B cell (primary cell): Measurements from ENCODE around the gene GJC3. TPM values are rescaled to one million over a fixed set of nuclear protein-coding genes. Genes with fewer than 3 reads are reported as not detected.

Source experiments
- ATAC-seq: fragments of 200-7000 bp; cut with Tn5 transposase; one replicate; pipeline ENCODE4 v1.10.0; 2021; ENCODE audit warnings: low read depth, mild to moderate bottlenecking, moderate number of reproducible peaks, moderate library complexity
- CTCF ChIA-PET: fragments of 350-600 bp; sonication (Branson Sonifier 250); formaldehyde crosslinking; loops from one replicate; lab custom pipeline; 2021; ENCODE audit warnings: antibody characterized with exemption, inconsistent platforms; lab: Charles Lee
- POLR2A ChIA-PET: fragments of 350-600 bp; sonication (Branson Sonifier 250); formaldehyde crosslinking; loops from one replicate; lab custom pipeline; 2021; ENCODE audit warnings: antibody characterized with exemption; lab: Charles Lee
- DNase-seq: peaks from one replicate; pipeline ENCODE4 v3.0.0; 2013
- H2AFZ ChIP-seq: 2 replicates; pipeline ENCODE4 v1.6.1; 2012; ENCODE audit warnings: mild to moderate bottlenecking, low read depth, low read length; ENCODE audit not compliant: insufficient read depth, poor library complexity, severe bottlenecking
- H3K27ac ChIP-seq, 2 donors: 1 replicate in 1 of 2; 2 replicates in 1 of 2; pipeline ENCODE4 v1.5.1; 2012 to 2013; ENCODE audit warnings: low read length in 2 of 2, mild to moderate bottlenecking in 2 of 2, moderate library complexity in 1 of 2
- H3K27me3 ChIP-seq, 4 experiments: fragments of 200-600 bp in 1 of 4; sonication (generic) in 1 of 4; replicated peaks in 1 of 4; 1 replicate in 2 of 4; 2 replicates in 2 of 4; pipeline versions ENCODE4 v1.6.1 to v1.7.0; 2013 to 2016; ENCODE audit warnings: low read length in 3 of 4, mild to moderate bottlenecking in 2 of 4, mixed read lengths in 1 of 4, moderate library complexity in 1 of 4; ENCODE audit not compliant: insufficient read depth in 4 of 4, control insufficient read depth in 3 of 4; ENCODE audit errors: control extremely low read depth in 1 of 4
- H3K36me3 ChIP-seq, 2 experiments: replicated peaks in 1 of 2; 1 replicate in 1 of 2; 2 replicates in 1 of 2; pipeline versions ENCODE4 v1.6.1 to v1.7.1; 2013; ENCODE audit warnings: low read length in 1 of 2; ENCODE audit not compliant: insufficient read depth in 2 of 2, control insufficient read depth in 1 of 2; ENCODE audit errors: control extremely low read depth in 1 of 2, extremely low read depth in 1 of 2
- H3K4me1 ChIP-seq, 2 donors: fragments of 200-600 bp in 1 of 2; sonication (generic) in 1 of 2; 1 replicate in 1 of 2; 2 replicates in 1 of 2; pipeline versions ENCODE4 v1.5.1 to v1.6.1; 2013 to 2017; ENCODE audit warnings: low read length in 2 of 2; ENCODE audit not compliant: control insufficient read depth in 2 of 2, insufficient read depth in 2 of 2
- H3K4me2 ChIP-seq: replicated peaks from 2 replicates; pipeline ENCODE3; 2012; ENCODE audit warnings: mild to moderate bottlenecking, low read depth, low read length; ENCODE audit not compliant: poor library complexity, severe bottlenecking
- H3K4me3 ChIP-seq, 5 experiments: fragments of 200-600 bp in 1 of 5; sonication (generic) in 1 of 5; 1 replicate in 3 of 5; 2 replicates in 2 of 5; pipeline versions ENCODE4 v1.5.1 to v1.7.0; 2011 to 2016; ENCODE audit warnings: low read length in 4 of 5, mild to moderate bottlenecking in 4 of 5, low read depth in 2 of 5, control low read depth in 1 of 5, moderate library complexity in 1 of 5; ENCODE audit not compliant: insufficient read depth in 1 of 5; ENCODE audit errors: control extremely low read depth in 1 of 5, extremely low read depth in 1 of 5
- H3K79me2 ChIP-seq: fragments of 200-600 bp; sonication (generic); one replicate; pipeline ENCODE4 v1.6.0; 2016; ENCODE audit warnings: low read length; ENCODE audit not compliant: control insufficient read depth, insufficient read depth
- H3K9ac ChIP-seq: fragments of 200-600 bp; sonication (generic); 2 replicates; pipeline ENCODE4 v1.6.1; 2017; ENCODE audit warnings: mild to moderate bottlenecking, low read length, moderate library complexity
- H3K9me3 ChIP-seq, 3 donors: one replicate each; pipeline versions ENCODE4 v1.6.1 to v1.7.1; 2013; ENCODE audit warnings: low read length in 2 of 3; ENCODE audit not compliant: control insufficient read depth in 2 of 3, insufficient read depth in 1 of 3; ENCODE audit errors: control extremely low read depth in 1 of 3
- H4K20me1 ChIP-seq: 2 replicates; pipeline ENCODE4 v1.6.0; 2012; ENCODE audit warnings: mild to moderate bottlenecking, low read length; ENCODE audit not compliant: insufficient read depth, control insufficient read depth, poor library complexity, severe bottlenecking
- H3K27ac Mint-ChIP-seq: one replicate; pipeline ENCODE4 v1.8.0; 2021; ENCODE audit warnings: mixed read lengths
- H3K27me3 Mint-ChIP-seq: one replicate; pipeline ENCODE4 v1.8.0; 2021; ENCODE audit warnings: mixed read lengths
- H3K4me1 Mint-ChIP-seq: one replicate; pipeline ENCODE4 v1.8.0; 2021; ENCODE audit warnings: mixed read lengths
- H3K4me3 Mint-ChIP-seq: one replicate; pipeline ENCODE4 v1.8.0; 2021; ENCODE audit warnings: mixed read lengths
- H3K9me3 Mint-ChIP-seq: one replicate; pipeline ENCODE4 v1.8.0; 2022; ENCODE audit warnings: mixed read lengths; ENCODE audit not compliant: insufficient read depth
- EZH2 ChIP-seq: IDR thresholded peaks from 2 replicates; pipeline ENCODE4 v1.6.1; 2012; ENCODE audit warnings: borderline replicate concordance, low read depth, mild to moderate bottlenecking, moderate library complexity, low read length; ENCODE audit not compliant: insufficient read depth, poor library complexity, severe bottlenecking
- WGBS: methylation state at CpG from one replicate; pipeline ENCODE4 v1.1.5; 2013; ENCODE audit warnings: missing lambda C conversion rate; ENCODE audit not compliant: insufficient coverage; 5-methylcytosine and 5-hydroxymethylcytosine counted together
- intact Hi-C: fragments of 100-400 bp; cut with micrococcal nuclease; formaldehyde crosslinking; loops from one replicate; pipeline ENCODE4 v1.10.0; 2022
- polyA plus RNA-seq: library from polyadenylated mRNA; depleted of rRNA; stranded (reverse); fragments of >200 nt; gene quantifications from 2 replicates; pipeline ENCODE4 v1.2.3, GENCODE V29; 2012
- total RNA-seq, 2 donors: library from RNA; stranded (reverse); fragments of 120-200 nt in 1 of 2; gene quantifications; 1 replicate in 1 of 2; 2 replicates in 1 of 2; pipeline versions ENCODE4 v1.2.3 to v1.2.4, GENCODE V29; 2013 to 2022
- TF ChIP-seq, protein P1 (sequence below): fragments of 200-600 bp; IDR thresholded peaks from one replicate; pipeline ENCODE4 v1.8.0; 2022; ENCODE audit warnings: antibody characterized with exemption, mild to moderate bottlenecking

The GJC3 gene
- total and polyA plus RNA-seq, 2 donors (not counting 1 experiment from before 2014, with no cell fraction given) = not detected

DNA sequence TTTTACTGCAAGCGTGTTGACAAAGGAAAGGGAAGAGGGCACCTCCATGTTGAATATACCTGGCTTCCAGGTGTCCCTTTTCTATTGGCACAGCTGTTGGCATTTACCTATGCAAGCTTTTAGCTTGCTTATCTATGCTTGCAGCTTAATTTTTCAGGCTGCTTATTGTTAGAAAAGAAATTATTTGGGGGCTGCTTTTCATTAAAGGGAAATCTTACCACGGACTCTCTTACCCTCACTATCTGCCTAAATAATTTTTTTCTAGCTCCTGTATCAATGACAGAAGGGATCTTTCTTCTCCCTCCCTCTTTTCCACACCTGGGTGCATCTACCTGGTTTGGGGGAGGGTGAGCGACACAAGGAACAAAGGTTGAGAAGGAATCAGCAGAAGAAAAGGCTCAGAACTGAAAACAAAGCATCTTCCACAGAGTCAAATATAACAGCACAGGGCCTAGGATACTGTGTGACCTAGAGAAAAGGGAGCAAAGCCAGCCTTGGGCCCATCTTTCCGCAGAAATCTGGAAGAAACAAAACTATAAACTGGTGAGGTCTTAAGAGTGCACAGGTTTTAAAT, 15.2 kb upstream of the GJC3 start:
- DNase-seq (no peak), ATAC-seq (no peak)
- peak overlapping the region; percentile 70 for H2AFZ ChIP-seq
- CTCF ChIA-PET = no interaction called here
- peaks cover 0 to 31% (median 10%) of the 10 kb centered on the region in 4 experiments for H3K27me3 ChIP-seq
- H3K36me3 ChIP-seq = no peaks in the 10 kb centered on the region
- intact Hi-C loops = no loop called here
- no peaks in the 10 kb centered on the region for H3K79me2 ChIP-seq
- no peak overlapping the region for H3K9ac ChIP-seq
- POLR2A ChIA-PET = no interaction called here
- no peaks in the 10 kb centered on the region for H3K9me3 ChIP-seq
- Mint-ChIP-seq H3K9me3 (peaks cover under 1% of the 10 kb centered on the region), H3K27me3 (peaks cover 34% of the 10 kb centered on the region), H3K4me3 (peak overlapping the region; percentile 73), H3K27ac (no peak overlapping the region), H3K4me1 (peaks cover 14% of the 10 kb centered on the region)
- peak overlapping the region in 2 of 5 experiments; percentile 12 to 29 for H3K4me3 ChIP-seq
- H3K4me2 ChIP-seq = peak overlapping the region; percentile 47
- 17% methylated on average over 1 of the region's 4 CpGs for WGBS
- H4K20me1 ChIP-seq = no peaks in the 10 kb centered on the region
- no peak for TF ChIP-seq EZH2
- TF ChIP-seq, protein P1, sequence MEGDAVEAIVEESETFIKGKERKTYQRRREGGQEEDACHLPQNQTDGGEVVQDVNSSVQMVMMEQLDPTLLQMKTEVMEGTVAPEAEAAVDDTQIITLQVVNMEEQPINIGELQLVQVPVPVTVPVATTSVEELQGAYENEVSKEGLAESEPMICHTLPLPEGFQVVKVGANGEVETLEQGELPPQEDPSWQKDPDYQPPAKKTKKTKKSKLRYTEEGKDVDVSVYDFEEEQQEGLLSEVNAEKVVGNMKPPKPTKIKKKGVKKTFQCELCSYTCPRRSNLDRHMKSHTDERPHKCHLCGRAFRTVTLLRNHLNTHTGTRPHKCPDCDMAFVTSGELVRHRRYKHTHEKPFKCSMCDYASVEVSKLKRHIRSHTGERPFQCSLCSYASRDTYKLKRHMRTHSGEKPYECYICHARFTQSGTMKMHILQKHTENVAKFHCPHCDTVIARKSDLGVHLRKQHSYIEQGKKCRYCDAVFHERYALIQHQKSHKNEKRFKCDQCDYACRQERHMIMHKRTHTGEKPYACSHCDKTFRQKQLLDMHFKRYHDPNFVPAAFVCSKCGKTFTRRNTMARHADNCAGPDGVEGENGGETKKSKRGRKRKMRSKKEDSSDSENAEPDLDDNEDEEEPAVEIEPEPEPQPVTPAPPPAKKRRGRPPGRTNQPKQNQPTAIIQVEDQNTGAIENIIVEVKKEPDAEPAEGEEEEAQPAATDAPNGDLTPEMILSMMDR = no peak
- H3K4me1 ChIP-seq = peaks cover 11 to 12% of the 10 kb centered on the region in 2 donors
- no peak overlapping the region for H3K27ac ChIP-seq
